OCI-LY7 (cell line): ENCODE data around the gene OR52K1. TPM values are rescaled to one million over a fixed set of nuclear protein-coding genes. Genes with fewer than 3 reads are reported as not detected.
"Not testable (repeated sequence)": the region's sequence is repeated elsewhere in the genome, so short reads cannot be mapped to it uniquely, and the experiment has no call there.

ENCODE experiments used
- BruUV-seq: library from RNA; stranded (reverse); fragments of 400-500 nt; replicated peaks from 2 replicates; lab custom pipeline; 2021; lab: Mats Ljungman, UMichigan
- CTCF ChIA-PET: fragments of 300-600 bp; sonication (Branson Sonifier 250); formaldehyde crosslinking; loops from one replicate; lab custom pipeline; 2022; ENCODE audit warnings: antibody characterized with exemption; ENCODE audit not compliant: unreplicated experiment; lab: Charles Lee
- POLR2A ChIA-PET: fragments of 300-600 bp; sonication (Branson Sonifier 250); formaldehyde crosslinking; loops from one replicate; lab custom pipeline; 2022; ENCODE audit warnings: antibody characterized with exemption; lab: Charles Lee
- DNase-seq: peaks from one replicate; pipeline ENCODE4 v3.0.0-alpha.2; 2015; ENCODE audit warnings: low spot score
- H2AFZ ChIP-seq: fragments of 200-600 bp; sonication (generic), shearing (Covaris generic); 2 replicates; pipeline ENCODE4 v1.6.1; 2014; ENCODE audit warnings: mild to moderate bottlenecking, antibody characterized with exemption, low read length, moderate library complexity
- H3K27ac ChIP-seq: fragments of 200-600 bp; sonication (generic); 2 replicates; pipeline ENCODE4 v1.5.1; 2014; ENCODE audit warnings: mixed run types, low read depth, mild to moderate bottlenecking, moderate library complexity, low read length, inconsistent platforms; ENCODE audit not compliant: poor library complexity, severe bottlenecking
- H3K36me3 ChIP-seq: fragments of 200-600 bp; sonication (generic); 2 replicates; pipeline ENCODE4 v1.6.1; 2014; ENCODE audit warnings: mild to moderate bottlenecking, antibody characterized with exemption, low read length, moderate library complexity, mixed read lengths; ENCODE audit not compliant: insufficient read depth
- H3K4me1 ChIP-seq: fragments of 200-600 bp; sonication (generic); 2 replicates; pipeline ENCODE4 v1.5.1; 2014; ENCODE audit warnings: mild to moderate bottlenecking, low read length; ENCODE audit not compliant: insufficient read depth, poor library complexity, severe bottlenecking
- H3K4me2 ChIP-seq: fragments of 200-600 bp; sonication (generic); 2 replicates; pipeline ENCODE4 v1.6.1; 2014; ENCODE audit warnings: mild to moderate bottlenecking, low read length
- H3K4me3 ChIP-seq: fragments of 200-600 bp; sonication (generic); 2 replicates; pipeline ENCODE4 v1.5.1; 2014; ENCODE audit warnings: mild to moderate bottlenecking, low read depth, low read length; ENCODE audit not compliant: poor library complexity, severe bottlenecking
- H3K79me2 ChIP-seq: fragments of 200-600 bp; sonication (generic); 2 replicates; pipeline ENCODE4 v1.6.1; 2016; ENCODE audit warnings: low read depth, mild to moderate bottlenecking, low read length, moderate library complexity, mixed read lengths; ENCODE audit not compliant: insufficient read depth
- H3K9me2 ChIP-seq: fragments of 200-600 bp; sonication (generic); 2 replicates; pipeline ENCODE4 v1.6.1; 2016; ENCODE audit warnings: mild to moderate bottlenecking, low read length, mixed read lengths; ENCODE audit not compliant: insufficient read depth
- H3K9me3 ChIP-seq: fragments of 200-600 bp; sonication (generic); 2 replicates; pipeline ENCODE4 v1.6.1; 2014; ENCODE audit warnings: mild to moderate bottlenecking, mixed run types, low read length, mixed read lengths
- H4K20me1 ChIP-seq: fragments of 200-600 bp; sonication (generic); 2 replicates; pipeline ENCODE4 v1.6.1; 2014; ENCODE audit warnings: mild to moderate bottlenecking, antibody characterized with exemption, low read length, moderate library complexity, mixed read lengths; ENCODE audit not compliant: insufficient read depth
- CTCF ChIP-seq: fragments of 200-600 bp; sonication (generic); conservative IDR thresholded peaks from 2 replicates; pipeline ENCODE4 v1.5.1; 2014; ENCODE audit warnings: mild to moderate bottlenecking, antibody characterized with exemption, low read length, moderate library complexity, mixed read lengths
- EZH2phosphoT487 ChIP-seq: fragments of 200-600 bp; sonication (generic); IDR thresholded peaks from 2 replicates; pipeline ENCODE4 v1.6.1; 2018; ENCODE audit warnings: low read depth, borderline replicate concordance, mild to moderate bottlenecking, mixed run types, antibody characterized with exemption, low read length, moderate library complexity, mixed read lengths
- intact Hi-C: fragments of 100-400 bp; cut with micrococcal nuclease; formaldehyde crosslinking; loops from one replicate; pipeline ENCODE4 v1.10.0; 2022; ENCODE audit not compliant: unreplicated experiment
- total RNA-seq, 2 experiments: library from RNA; depleted of rRNA in 1 of 2; stranded (reverse); fragments of >200 nt in 1 of 2; shearing (Covaris generic) in 1 of 2; gene quantifications; 2 replicates each; pipeline ENCODE4 v1.2.3, GENCODE V29; 2014 to 2022

OR52K1 gene
- total RNA-seq, 2 experiments from 2014 or later = not detected

- Histone ChIP-seq H3K27ac (no peak overlapping the region), H3K9me3 (no peaks in the 10 kb centered on the region), H3K4me1 (no peaks in the 10 kb centered on the region), H3K9me2 (no peaks in the 10 kb centered on the region), H3K4me3 (no peak overlapping the region), H4K20me1 (no peaks in the 10 kb centered on the region), H3K36me3 (no peaks in the 10 kb centered on the region), H2AFZ (no peak overlapping the region), H3K79me2 (no peaks in the 10 kb centered on the region), H3K4me2 (no peak overlapping the region)
- TF ChIP-seq EZH2phosphoT487 = no peak
- no peak for TF ChIP-seq CTCF
- no peak for DNase-seq
- intact Hi-C loops = no loop called here
- ChIA-PET CTCF (no interaction called here), POLR2A (no interaction called here)
- BruUV-seq = no TSS peak
Measured at GRCh38 chr11:4480577-4481239, 1.7 kb upstream of the OR52K1 start.

- no TSS peak for BruUV-seq
- Histone ChIP-seq H3K36me3 (no peaks in the 10 kb centered on the region), H3K4me3 (no peak overlapping the region), H2AFZ (no peak overlapping the region), H3K79me2 (no peaks in the 10 kb centered on the region), H3K9me3 (no peaks in the 10 kb centered on the region), H3K4me2 (no peak overlapping the region), H3K9me2 (no peaks in the 10 kb centered on the region), H4K20me1 (no peaks in the 10 kb centered on the region), H3K27ac (no peak overlapping the region), H3K4me1 (no peaks in the 10 kb centered on the region)
- ChIA-PET CTCF (no interaction called here), POLR2A (no interaction called here)
- DNase-seq = no peak
- no peak for TF ChIP-seq EZH2phosphoT487
- no peak for TF ChIP-seq CTCF
- intact Hi-C loops = no loop called here
Measured at GRCh38 chr11:4481240-4481582, 1.2 kb upstream of the OR52K1 start.

DNA sequence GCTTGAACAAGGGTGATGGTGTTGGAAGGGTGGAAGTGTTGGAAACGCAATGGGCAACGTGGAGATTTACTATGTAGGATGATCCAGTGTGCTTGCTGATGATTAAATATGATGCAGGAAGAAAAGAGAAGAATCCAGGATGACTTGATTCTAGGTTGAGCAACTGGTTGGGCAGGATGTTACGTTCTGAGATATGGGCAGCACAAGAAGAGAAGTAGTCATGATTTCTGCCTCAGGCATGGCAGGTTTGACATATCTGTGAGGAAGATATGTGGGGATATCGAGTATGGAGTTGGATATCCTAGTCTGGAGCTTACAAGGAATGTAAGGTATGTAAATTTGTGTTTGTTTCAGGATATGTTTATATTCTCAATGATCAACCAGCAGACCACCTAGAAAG, 1.9 kb downstream of the OR52K1 start:
- H3K4me3 ChIP-seq = no peak overlapping the region
- DNase-seq = no peak
- H3K36me3 ChIP-seq = no peaks in the 10 kb centered on the region
- no TSS peak for BruUV-seq
- H3K4me2 ChIP-seq = no peak overlapping the region
- H3K9me3 ChIP-seq = no peaks in the 10 kb centered on the region
- POLR2A ChIA-PET = no interaction called here
- CTCF ChIA-PET = no interaction called here
- no peak overlapping the region for H3K27ac ChIP-seq
- no peak overlapping the region for H2AFZ ChIP-seq
- TF ChIP-seq EZH2phosphoT487 (no peak), CTCF (no peak)
- intact Hi-C loops = no loop called here
- H4K20me1 ChIP-seq = no peaks in the 10 kb centered on the region
- H3K79me2 ChIP-seq = no peaks in the 10 kb centered on the region
- H3K9me2 ChIP-seq = no peaks in the 10 kb centered on the region
- no peaks in the 10 kb centered on the region for H3K4me1 ChIP-seq

GRCh38 chr11:4491405-4491804, 9.0 kb downstream of the OR52K1 start:
- H3K36me3 ChIP-seq, intact Hi-C loops, H3K4me2 ChIP-seq, H4K20me1 ChIP-seq, CTCF ChIA-PET, H3K9me2 ChIP-seq, H3K79me2 ChIP-seq, H3K27ac ChIP-seq, H3K4me3 ChIP-seq, POLR2A ChIA-PET, H3K4me1 ChIP-seq, H2AFZ ChIP-seq, DNase-seq, BruUV-seq, H3K9me3 ChIP-seq: not testable (repeated sequence)
